HCEC 1CT (cell line): ENCODE measurements around the gene B3GAT1.
A peak's percentile ranks its signal among the peaks of the same experiment; 100 is the strongest.

Source experiments
- DNase-seq: peaks from one replicate; pipeline ENCODE4 v3.0.0-alpha.2; 2017

Gene B3GAT1

DNA sequence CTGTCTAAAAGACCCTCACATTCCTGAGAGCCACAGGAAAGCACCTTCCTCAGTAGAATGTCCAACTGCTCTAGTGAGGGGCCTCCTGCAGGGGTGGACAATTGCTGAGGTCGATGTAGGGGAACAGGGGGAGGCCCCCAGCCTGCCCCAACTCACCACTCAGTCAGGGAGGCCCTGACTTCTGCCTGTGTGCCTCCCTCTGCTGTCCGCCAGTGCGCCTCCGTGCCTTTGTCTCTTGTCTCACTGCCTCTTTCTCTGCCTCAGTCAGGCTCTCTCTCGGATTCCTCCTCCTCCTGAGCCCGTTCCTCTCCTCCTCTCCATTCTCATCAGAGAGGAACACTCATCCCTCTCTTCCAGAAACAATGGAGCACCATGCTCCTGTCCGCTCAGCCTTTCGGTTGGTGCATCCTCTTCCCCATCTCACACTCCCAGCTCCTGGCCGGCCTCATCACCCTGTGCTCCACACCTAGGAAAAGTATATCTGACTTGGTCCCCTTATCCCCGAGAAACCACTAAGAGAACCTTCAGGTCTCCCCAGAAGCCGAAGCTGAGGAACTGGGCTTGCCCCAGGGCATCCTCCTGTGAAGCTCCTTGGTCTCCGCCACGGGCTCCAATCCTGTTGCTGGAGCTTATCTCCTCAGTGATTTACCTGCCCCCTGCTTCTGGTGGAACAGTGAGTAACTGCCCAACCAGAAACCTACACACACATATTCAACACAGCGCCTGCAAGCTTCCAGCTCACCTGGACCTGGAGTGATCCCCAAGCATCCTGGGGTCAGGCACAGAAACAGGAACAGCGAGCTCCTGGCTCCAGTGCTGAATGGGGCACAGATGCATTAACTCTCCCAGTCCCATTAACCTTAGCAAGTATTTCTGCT is 2.3 kb downstream of the B3GAT1 start:
- no peak for DNase-seq

DNA sequence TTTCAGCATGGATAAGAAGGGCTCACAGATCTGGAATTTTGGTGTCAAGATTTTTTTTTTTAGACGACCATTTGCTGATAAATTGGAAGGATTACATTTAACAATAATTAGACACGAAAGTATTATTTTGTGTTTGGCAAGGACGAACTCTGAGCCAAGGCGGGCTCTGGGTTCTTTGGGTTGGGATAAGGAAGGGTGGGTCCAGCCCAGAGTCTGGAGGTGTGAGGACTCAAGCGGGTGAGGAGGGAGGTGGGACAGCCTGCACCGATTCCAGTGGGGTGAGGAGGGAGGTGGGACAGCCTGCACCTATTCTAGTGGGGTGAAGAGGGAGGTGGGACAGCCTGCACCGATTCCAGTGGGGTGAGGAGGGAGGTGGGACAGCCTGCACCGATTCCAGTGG is 4.1 kb downstream of the B3GAT1 start:
- DNase-seq = no peak

DNA sequence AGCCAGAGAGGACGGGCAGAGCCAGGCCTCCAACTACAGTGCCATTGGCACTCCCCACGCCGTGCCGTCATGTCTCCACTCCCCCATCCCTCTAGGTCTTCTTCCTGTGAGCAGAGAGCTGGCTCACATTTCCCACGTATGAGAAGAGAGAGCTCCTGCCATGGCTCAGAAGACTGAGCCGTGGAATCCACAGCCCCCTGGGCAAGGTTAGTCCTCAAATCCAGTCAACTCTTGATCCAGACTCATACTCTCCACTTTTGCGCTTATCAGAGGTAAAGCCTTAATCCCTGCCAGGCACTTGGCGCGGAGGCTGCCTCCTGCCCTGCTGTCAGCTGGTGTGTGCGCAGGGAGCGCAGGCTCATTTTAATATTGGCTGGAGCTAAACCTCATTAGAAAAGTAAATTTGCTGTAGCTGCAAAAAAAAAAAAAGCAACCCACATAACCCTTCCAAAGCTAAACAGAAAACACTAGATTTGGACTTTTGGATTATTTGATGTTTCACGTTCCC is 4.7 kb downstream of the B3GAT1 start:
- no peak for DNase-seq

DNA sequence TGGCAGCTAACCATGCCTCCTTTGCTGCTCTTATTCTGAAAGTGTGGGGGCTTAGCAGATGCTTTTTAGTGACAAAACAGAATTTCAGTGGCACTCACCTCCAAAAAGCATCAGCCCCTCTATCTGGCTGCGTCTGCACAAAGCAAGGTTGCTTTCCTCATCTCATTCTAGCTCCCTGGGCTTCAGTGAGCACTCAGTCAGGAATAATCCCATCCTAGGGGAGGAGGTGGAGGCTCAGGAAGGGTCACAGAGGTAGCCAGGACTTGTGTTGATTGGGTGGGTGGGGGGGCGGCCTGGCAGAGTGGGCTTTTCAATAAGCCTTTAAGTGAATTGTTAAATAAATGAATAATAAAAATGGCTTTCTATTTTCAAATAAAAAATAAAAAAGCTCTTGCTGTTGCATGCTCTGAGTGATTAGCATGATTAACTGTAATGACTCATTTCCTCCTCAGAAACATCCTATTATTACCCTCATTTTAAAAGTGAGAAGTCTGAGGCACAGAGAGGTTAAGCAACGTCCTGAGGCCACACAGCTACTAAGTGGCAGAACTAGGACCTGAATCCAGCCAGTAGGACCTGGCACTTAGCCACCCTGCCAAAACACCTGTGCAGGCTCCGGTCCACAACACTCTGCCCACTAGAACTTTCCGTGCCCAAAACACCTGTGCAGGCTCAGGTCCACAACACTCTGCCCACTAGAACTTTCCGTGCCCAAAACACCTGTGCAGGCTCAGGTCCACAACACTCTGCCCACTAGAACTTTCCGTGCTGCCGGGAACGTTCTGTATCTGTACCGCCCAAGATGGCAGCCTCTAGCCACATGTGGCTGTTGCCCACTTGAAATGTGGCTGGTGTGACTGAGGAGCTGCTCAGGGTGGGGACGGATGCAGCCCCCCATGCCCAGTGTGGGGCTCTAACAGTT is 5.5 kb downstream of the B3GAT1 start:
- peak; percentile 0 for DNase-seq

DNA sequence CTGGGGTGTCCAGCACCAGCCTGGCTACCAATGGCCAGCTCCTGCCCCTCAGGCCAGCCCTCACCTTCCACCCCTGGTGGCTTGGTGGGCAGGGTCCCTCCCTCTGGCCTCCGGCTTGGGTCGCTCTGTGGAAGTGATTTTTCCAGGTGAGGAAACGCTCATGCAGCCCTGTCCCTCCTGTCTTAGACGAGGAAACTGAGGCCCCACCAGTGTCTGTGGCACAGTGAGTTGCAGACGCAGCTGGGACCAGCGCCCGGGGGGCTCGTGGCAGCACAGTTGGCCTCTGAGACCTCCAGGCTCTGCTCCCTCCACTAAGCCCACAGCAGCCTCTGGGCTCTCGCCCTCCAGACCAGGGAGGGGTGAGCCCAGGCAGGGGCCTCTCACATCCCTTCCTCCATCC is 6.2 kb downstream of the B3GAT1 start:
- DNase-seq = no peak

DNA sequence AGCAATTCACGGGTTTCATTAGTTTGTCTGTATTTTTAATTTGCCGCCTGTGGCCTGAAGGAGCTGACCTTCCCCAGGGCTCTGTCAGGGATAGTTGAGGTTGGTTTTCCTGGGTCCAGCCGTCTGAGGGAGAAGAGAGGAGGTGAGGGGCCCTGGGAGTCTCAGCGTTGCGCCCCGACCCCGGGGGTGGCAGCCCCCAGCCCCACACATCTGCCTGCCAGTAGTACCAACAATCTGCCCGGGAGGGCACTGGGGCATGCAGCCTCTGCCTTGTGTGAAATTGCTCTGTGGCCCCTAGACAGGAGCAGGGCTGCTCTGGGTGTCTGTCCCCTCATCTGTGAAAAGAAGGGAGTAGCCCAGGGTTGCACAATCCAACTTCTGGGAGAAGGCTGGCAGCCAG is 6.6 kb downstream of the B3GAT1 start:
- no peak for DNase-seq

DNA sequence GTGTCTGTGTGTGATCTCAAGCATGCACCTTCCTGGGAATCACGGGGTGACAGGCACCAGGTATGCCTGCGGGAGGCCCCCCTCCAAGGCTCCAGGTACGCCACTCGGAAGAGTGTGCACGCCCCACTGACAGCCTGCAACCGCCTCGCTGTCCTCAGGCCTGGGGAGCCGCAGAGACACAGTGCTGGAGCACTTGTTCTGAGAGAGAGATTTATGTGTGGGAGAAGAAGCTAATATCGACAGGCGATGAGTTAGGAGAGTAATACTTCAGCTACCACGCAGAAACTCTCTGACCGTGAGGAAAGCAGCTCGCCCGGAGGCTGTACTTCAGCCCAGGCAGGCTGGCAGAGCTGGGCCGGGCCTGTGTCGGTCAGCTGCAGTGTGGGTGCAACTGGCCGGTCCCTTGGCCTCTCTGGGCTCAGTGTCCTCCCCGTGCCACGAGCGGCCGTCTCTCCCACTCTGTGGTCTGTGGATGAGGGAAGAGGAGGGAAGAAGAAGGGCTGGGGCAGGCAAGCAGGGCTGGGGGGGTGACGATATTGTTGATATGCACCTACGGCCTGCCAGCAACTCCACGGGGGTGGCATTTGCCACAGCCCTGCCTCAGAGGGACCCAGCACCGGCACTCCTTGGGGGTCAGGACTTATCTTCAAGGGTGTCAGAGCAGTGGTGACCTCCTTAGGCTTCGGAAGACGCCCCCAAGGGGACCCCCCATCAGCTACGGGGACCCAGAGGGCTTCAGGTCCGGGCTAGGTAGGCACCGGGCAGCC is 7.3 kb downstream of the B3GAT1 start:
- no peak for DNase-seq

DNA sequence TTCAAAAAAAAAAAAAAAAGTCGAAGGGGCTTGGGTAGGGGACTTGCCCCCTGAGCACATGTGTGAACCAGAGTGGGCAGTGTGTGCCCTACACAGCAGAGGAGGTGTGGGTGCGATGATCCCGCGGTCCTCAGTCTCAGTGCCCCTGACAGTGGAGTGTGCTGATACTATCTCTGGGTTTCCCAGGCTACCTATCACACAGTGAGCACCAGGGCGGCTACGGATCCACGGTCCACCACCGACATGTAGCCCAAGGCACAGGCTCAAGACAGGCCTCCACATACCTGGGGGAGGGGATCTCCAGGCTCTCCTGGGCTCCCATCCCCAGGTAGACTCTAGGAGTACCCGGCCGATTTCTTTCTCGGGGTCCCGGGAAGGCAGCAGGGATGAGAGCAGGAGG is 9.1 kb downstream of the B3GAT1 start:
- DNase-seq = no peak

DNA sequence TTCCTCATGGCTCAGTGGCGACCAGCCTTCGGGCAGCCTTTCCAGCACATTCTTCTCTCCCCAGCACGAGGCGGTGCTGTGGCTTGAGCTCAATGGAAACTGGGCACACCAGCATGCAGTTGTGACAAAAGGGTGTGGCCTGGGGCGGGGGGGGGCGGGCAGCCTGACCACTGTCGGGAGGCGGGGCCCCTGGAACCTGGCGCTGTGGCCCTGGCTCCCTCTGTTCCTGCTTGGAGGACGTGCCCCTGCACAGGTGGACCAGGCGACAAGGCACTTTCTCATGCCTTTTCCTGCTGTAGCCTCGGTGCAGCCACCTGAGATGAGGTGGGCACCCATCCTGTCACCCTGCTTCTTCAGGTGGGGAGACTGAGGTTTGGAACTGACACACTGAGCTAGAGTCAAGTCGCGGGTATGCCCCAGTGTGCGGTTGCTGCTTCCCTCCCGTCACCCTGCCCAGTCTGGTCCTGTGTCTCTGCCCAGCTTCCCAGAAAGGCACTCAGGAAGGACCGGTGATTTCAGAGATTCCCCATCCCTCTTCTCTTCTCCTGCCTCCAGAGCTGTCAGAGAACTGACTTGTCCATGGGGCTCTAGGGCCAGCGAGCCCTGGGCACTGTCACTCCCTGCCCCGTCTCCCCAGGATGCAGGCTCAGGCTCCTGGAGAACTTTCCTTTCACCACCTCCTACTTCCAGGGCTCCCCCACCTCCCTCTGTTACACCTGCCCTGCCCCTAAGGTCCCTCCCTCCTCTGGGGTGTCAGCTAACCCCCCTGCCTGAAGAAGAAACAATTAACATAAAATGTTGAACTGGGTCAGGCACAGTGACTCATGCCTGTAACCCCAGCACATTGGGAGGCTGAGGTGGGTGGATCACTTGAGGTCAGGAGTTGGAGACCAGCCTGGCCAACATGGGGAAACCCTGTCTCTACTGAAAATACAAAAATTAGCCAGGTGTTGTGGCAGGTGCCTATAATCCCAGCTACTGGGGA is 9.9 kb downstream of the B3GAT1 start:
- no peak for DNase-seq

DNA sequence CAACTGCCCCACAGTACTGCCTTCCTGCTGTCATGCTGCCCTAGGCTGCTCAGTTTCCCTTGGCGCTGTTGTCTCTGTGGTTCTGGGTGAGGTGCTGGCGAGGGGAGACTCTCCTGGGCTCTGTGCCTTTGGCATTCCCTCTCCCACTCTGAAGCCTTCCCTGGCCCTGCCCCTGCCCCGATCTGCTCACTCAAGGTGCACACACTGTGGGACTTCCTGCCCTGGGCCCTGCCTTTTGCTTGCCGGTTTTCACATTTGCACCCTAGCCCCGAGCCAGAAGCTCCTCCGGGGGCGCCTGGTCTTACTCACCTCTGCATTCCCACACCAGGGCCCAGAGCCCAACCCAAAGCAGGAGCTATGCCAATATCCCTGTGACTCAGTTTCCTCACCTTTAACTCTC is 12.0 kb downstream of the B3GAT1 start:
- no peak for DNase-seq

DNA sequence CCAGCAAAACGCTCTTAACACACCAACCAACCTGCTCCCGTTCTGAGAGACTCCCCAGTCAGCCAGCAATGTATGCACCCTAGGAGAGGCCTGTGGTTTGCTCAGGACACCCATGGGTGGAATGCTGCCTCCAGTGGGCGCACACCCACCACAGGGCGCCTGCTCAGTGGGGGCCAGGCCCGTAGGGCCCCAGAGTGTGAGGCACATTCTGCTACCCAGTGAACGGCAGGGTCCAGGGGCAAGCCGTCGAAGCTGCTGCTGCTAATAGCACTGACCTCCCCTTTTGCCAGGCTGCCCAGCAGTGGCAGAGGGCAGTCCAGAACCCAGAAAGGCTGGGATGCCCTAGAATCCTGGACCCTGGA is 12.8 kb downstream of the B3GAT1 start:
- DNase-seq = no peak

DNA sequence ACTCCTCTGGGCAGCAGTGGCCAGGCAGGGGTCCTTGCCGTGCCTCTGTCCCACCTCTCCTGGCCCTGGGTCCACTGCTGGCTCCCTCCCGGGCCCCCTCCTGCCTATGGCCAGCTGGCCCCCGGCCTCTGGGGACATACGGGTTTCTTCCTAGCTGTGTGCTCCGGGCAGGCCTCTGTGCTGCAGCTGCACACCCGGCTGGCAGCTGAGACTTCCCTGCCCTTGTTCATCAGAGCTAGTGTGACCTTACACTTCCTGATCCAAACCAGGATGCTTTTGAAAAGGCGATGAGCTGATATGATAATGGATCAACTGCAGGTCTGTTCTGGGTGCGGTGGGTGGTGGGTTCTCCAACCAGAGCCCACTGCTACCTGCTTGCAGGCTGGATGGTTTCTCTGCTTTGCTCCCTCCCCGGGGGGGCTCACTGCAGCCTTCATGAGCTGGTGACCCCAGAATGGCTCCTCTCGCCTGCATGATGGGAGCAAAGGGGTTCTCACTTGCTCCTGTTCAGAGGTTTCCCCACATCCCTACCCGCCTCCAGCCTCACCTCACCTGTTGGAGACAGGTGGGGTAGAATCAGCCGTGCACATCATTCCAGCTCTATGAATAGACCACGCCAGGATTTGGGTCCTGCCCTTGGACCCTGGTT is 13.3 kb downstream of the B3GAT1 start:
- DNase-seq = no peak

DNA sequence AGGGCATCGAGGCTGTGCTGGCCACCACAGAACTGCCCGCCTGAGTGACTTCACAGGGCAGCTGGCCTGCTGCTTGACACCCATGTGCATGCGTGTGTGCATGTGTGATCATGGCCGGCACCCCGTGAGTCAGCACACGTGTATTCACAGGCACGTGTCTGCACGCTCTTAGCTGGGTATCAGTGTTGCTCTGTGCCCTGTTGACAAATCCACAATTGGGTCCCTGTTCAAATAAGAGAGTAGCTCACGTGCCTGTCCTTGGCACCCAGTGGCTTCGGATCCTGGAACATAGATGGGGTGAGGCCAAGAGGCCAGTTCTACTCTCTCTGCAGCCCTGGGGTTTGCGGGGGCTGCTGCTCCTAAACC is 14.0 kb downstream of the B3GAT1 start:
- no peak for DNase-seq

DNA sequence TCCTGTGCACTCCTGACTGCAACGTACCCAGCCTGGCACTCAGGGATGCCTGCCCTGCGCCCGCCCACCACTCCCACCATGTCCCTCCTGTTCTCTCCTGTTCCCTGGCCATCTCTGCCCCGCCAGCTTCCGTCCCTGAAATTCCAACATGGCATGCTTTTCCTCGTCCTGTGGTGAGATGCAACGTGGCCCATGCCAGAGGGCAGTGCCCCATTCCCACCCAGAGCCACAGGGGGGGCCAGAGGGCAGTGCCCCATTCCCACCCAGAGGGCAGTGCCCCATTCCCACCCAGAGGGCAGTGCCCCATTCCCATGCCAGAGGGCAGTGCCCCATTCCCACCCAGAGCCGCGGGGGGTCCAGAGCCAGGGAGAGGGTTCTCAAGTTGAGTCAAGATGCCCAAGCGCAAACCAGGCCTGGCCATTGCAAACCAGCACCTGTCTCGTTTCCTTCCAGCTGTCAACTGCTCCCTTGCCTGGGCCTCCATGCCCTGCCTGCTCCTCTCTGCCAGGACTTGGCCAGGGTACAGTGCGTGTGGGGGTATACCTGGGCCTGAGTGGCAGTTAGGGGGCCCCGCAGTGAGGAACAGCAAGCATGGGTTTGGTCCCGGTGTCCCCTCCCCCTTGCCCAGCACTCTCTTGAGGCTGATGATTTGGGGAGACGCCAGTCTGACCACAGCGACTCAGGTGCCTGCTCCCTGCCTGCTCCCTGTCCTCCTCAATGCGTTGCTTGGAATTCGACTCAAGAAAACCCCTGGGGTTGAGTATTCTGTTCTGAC is 14.6 kb downstream of the B3GAT1 start:
- no peak for DNase-seq

DNA sequence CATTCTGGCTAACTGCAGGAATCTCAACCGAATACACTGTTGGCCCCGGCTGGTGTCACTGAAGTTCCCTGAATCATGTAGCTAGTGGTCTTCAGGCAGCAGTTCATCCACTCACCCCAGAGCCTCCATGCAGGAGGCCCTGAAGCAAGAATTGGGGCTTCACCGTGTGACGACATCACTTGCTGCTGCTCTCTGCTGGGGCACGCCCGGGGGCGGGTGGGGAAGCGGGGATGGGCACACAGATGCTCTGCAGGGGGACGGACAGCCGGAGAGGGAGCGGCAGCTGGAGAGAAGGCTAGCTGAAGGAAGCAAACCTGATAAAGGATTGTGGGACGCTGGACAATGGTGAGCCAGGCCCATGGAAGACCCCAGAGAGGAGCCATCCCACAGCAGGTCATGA is 17.0 kb downstream of the B3GAT1 start:
- no peak for DNase-seq

DNA sequence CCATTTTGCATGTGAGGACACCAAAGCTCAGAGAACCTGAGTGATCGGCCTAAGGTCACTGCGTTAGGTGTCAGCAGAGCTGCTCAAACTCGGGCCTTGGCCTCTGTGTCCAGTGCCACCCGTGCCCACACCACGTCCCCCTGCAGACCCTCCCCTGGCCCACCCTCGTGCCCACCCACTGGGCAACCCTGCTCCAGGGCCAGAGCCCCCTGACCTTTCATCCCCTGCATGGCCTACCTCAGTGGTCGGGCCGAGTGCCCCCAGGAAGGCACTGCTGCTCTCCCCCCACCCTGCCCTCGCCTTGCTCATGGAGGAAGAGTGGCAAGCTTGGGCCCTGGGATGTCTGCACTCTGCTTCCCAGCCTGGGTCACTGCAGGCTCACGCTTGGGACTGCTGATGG is 17.7 kb downstream of the B3GAT1 start:
- DNase-seq = no peak

DNA sequence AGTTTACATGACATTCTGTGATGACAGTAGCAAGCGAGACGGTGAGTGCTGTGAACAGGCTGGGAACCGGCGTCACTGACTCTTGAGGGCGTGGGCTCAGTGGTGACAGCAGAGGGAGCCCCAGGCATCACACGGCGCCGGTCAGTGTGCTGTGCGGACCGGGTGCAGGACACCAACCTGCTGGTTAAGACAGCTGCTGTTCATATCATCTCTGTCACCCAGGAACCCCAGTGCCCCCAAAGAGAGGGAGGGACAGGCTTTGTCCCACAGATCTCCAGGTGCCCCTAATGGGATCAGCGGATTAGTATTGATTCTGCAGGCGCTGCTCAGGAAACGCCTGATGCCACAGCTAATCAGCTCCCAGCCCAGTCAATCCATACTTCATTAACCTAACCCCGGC is 18.4 kb downstream of the B3GAT1 start:
- DNase-seq = no peak

DNA sequence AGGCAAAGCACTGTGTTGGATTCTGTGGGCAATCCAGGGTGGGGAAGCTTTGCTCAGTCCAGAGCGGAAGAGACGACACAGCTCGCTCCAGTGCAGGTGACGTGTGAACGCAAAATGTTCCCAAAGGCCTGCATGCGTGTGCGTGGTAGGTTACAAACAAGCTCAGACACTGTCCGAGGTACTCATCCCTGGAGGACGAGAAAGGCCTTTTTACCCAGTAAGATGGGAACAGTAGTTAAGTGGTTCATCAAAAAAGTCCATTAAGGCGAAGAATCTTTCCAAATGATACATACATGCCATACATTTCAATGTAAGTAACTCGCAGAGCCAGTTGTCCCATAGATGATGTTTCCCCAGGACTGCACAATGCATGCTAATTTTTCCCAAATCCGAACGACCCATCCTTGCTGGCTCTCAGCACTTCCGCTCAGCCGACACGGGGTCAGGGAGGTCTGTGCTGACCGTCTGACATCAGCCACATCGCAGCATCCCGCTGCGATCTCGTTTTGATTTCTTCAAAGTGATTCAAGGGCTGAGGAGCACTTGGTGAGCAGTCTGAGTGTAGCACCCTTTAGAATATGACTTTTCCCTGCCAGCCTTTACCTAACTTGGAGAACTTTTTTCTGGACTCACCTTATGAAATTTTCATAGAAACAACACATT is 19.0 kb downstream of the B3GAT1 start:
- DNase-seq = no peak

DNA sequence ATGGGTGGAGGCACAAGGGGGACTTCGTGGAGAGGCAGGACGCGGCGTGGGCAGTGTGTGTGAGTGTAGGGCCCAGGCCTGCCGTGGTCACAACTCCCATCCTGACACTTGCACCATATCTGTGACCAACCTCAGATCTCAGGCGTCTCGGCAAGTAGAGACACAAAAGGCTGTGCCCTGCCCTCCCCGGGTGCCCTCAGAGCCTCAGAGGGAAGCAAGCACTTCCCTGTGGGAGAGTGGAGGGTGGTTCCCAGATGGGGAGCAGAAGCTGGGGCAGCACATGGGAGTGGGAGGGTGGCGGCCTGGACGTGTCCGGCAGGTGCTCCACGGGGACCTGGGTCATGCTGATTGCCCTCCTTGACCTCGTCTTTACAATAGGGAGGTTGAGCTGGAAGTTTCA is 20.4 kb downstream of the B3GAT1 start:
- no peak for DNase-seq
